HepG2 (cell line): Measurements from ENCODE around the gene RYR2.

Experiments used
- CTCF ChIP-seq: sonication (generic); formaldehyde crosslinking; IDR thresholded peaks from 2 replicates; pipeline ENCODE4 v1.5.0; 2020; ENCODE audit warnings: mild to moderate bottlenecking, missing genetic modification reagents, moderate library complexity
- FOSL2 ChIP-seq: sonication (generic); formaldehyde crosslinking; IDR thresholded peaks from 2 replicates; pipeline ENCODE4 v1.4.0; 2020; ENCODE audit warnings: missing genetic modification reagents
- MAFF ChIP-seq: IDR thresholded peaks from 2 replicates; pipeline ENCODE4 v1.6.1; 2011; ENCODE audit warnings: low read depth, low read length, improper control_type of control experiment
- SIN3A ChIP-seq: IDR thresholded peaks from 2 replicates; pipeline ENCODE4 v1.6.1; 2011; ENCODE audit warnings: low read depth, mild to moderate bottlenecking, control low read depth, low read length, borderline replicate concordance
- TAF1 ChIP-seq: sonication (generic); formaldehyde crosslinking; IDR thresholded peaks from 2 replicates; pipeline ENCODE4 v1.4.0; 2020; ENCODE audit warnings: missing genetic modification reagents
- ZNF768 ChIP-seq: sonication (generic); formaldehyde crosslinking; IDR thresholded peaks from 2 replicates; pipeline ENCODE4 v1.4.0; 2020; ENCODE audit warnings: missing genetic modification reagents
- ZSCAN29 ChIP-seq: sonication (generic); formaldehyde crosslinking; conservative IDR thresholded peaks from 2 replicates; pipeline ENCODE4 v1.4.0; 2020; ENCODE audit warnings: mild to moderate bottlenecking, missing genetic modification reagents

- TF ChIP-seq FOSL2, result no peak
- no peak for TF ChIP-seq ZNF768 (CRISPR knock-in tag)
- TF ChIP-seq MAFF, result no peak
- no peak for TF ChIP-seq ZSCAN29 (CRISPR knock-in tag)
- TF ChIP-seq CTCF, result no peak
- TF ChIP-seq SIN3A, result no peak
- no peak for TF ChIP-seq TAF1 (CRISPR knock-in tag)
Observed at GRCh38 chr1:237566581-237566980, 524.6 kb downstream of the RYR2 start.
